NCI-H2227 (cell line): Measurements from ENCODE around the gene BCL2.

Source experiments
- DNase-seq: peaks from one replicate; lab custom pipeline; 2025; ENCODE audit not compliant: unreplicated experiment; lab: John Stamatoyannopoulos, UW

Gene BCL2

GRCh38 chr18:63329431-63330145, 10.0 kb upstream of the BCL2 start:
- no peak for DNase-seq

- no peak for DNase-seq
Observed at GRCh38 chr18:63326011-63326410, 6.4 kb upstream of the BCL2 start.

GRCh38 chr18:63325086-63325686, 5.6 kb upstream of the BCL2 start:
- no peak for DNase-seq

GRCh38 chr18:63322908-63323634, 3.5 kb upstream of the BCL2 start:
- DNase-seq: peak; percentile 77

- DNase-seq: no peak
Observed at GRCh38 chr18:63322206-63322605, 2.6 kb upstream of the BCL2 start.

GRCh38 chr18:63321291-63321690, 1.7 kb upstream of the BCL2 start:
- DNase-seq: no peak

GRCh38 chr18:63320975-63321265, 1.4 kb upstream of the BCL2 start:
- DNase-seq: no peak

- peak; percentile 89 for DNase-seq
Observed at GRCh38 chr18:63320123-63320974, 780 bp upstream of the BCL2 start.

GRCh38 chr18:63318889-63319382, 633 bp downstream of the BCL2 start:
- no peak for DNase-seq

- DNase-seq: peak; percentile 54
Observed at GRCh38 chr18:63317982-63318888, 1.3 kb downstream of the BCL2 start.

GRCh38 chr18:63317556-63317946, 2.0 kb downstream of the BCL2 start:
- DNase-seq: no peak

- no peak for DNase-seq
Observed at GRCh38 chr18:63316612-63317555, 2.7 kb downstream of the BCL2 start.

GRCh38 chr18:63315876-63316275, 3.7 kb downstream of the BCL2 start:
- DNase-seq: no peak

GRCh38 chr18:63315131-63315662, 4.4 kb downstream of the BCL2 start:
- DNase-seq: no peak

GRCh38 chr18:63314062-63314790, 5.3 kb downstream of the BCL2 start:
- DNase-seq: no peak

GRCh38 chr18:63313396-63313917, 6.1 kb downstream of the BCL2 start:
- DNase-seq: no peak

GRCh38 chr18:63312737-63313395, 6.7 kb downstream of the BCL2 start:
- DNase-seq: no peak

GRCh38 chr18:63312019-63312409, 7.6 kb downstream of the BCL2 start:
- DNase-seq: no peak
